HG03060 (cell line): ENCODE measurements around the gene CST6.

Source experiments
- ATAC-seq: cut with Tn5 transposase; IDR thresholded peaks from one replicate; pipeline ENCODE4 v1.9.1; 2021; ENCODE audit warnings: low read depth, moderate number of reproducible peaks; ENCODE audit not compliant: unreplicated experiment

The CST6 gene

DNA sequence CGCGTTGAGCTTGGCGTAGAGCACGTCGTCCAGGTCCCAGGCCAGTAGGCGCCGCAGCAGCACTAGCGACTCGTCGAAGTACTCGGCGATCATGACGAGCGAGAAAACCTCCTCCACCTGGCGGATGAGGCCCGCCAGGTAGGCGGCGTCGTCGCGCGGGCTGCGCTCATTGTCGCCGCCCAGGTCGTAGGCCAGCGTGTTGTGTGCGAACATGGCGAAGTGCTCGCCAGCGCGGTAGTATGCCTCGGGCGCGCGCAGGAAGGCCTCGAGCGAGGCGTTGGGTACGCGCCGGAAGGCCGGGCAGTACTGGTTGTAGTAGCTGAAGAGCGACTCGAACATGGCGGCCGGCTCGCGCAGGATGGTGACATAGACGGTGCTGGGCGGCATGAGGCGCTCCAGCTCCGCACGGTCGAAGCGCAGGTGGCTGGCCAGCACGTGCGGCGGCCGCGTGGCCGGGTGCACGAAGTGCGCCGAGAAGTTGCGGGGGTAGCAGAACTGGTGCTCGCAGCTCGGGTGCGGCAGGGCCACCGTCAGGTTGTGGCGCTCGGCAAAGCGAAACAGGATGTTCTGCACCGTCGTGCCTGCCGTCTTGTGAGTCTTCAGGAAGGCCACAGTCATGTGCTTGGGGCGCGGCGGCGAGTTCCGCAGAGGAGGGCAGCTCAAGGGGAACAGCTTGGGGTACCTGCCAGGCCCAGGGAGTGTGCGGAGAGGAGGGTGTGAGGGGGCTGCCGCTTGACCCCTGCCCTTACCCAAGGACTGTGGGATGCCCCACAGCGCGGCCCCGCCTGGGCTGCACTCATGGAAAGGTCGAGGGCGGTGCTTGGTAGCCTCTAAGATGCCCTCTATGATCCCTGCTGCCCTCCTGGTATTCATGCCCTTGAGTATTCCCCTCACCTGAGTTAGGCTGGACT, 31.4 kb downstream of the CST6 start:
- no peak for ATAC-seq

DNA sequence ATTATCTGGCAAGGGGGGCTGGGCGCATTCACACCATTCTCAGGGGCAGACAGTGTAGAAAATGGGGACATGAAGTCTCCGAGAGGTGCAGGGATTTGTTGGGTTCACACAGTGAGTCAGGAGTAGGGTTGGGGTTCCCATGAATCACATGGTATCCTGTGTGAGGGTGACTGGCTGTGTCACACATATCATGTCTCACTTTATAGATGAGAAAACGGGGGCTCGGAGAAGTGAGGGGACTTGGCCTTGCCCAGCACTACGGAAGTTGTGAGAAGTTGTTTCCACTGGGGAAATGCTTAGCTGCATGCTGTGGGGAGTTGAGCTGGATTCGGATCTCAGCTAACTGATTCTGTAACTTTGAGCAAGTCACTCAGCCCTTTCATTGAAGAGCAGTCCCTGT, 32.9 kb downstream of the CST6 start:
- ATAC-seq = no peak

DNA sequence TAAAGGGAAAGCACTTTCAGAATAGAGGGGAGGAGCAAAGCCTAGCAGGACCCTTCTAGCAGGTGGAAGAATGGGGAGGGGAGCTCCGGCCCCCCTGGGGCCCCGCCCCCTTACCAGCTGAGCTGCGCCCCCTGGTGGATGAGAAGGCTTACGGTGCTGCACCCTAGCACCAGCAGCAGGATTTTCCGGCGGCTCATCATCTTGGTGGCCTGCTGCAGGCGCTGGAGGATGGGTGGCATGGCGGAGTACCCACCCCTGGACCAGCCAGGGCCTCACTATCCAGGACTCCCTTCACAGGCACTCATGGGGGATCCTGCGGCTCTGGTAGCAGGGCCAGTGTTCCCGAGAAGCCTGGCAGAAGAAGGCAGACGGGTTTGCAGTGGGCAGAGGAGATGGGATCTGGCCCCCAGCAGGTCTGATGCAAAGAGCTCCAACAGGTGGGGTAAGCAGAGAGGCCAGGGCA, 33.4 kb downstream of the CST6 start:
- no peak for ATAC-seq

DNA sequence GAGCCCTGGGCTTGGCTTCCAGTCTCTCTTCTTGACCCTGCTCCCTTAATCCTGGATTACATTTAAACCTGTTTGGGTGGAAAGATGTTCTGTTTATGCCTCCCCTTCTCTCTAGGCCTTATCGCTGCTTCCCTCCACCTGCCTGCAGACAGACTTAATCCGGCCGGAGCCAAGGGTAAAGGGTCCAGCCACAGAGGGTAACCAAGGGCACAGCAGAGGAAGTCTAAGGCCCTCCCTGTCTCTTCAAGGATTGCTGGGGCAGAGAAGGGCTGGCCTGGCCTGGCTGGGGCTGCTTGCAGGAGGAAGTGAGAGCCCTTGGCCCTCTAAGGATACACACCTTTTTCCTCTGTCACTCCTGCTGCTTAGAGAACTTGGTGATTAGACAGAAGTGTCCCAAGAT, 35.1 kb downstream of the CST6 start:
- no peak for ATAC-seq

DNA sequence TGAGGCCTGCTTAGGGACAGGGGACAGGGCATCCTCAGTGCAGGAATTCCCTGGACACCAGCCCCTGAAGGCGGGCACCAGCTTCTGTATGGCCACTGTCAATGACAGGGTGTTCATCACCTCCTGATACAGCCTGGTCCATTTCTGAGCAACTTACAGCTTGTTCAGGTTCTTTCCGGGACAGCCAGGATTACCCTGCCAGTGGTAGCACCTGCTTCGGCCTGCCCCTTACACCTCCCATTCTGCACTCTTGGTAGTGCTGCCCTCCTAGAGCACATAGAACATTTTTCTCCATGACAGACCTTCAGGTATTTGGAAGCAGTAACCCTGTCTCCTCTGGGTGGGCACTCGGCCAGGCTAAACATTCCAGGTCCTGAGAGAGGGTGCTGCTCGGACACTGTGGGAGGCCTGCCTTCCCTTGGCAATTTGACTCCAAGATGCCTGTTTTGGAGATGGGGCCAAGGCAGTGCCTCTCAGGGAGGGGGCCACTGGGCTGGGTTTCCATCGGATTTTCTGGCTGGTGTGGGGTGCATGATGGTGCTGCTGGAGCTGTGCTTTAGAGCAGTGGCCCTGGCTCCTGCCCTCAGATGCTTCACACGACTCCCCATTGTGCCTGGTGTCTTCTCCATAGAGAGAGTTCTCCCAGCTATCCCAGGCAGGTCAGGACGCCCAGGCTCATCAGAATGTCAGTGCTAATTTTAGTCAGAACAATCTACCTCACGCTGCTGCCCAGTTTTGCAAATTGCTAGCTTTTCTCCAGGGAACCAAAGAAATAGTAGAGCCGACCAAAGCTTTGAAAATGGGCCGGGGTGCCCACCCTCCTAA, 35.9 kb downstream of the CST6 start:
- no peak for ATAC-seq

DNA sequence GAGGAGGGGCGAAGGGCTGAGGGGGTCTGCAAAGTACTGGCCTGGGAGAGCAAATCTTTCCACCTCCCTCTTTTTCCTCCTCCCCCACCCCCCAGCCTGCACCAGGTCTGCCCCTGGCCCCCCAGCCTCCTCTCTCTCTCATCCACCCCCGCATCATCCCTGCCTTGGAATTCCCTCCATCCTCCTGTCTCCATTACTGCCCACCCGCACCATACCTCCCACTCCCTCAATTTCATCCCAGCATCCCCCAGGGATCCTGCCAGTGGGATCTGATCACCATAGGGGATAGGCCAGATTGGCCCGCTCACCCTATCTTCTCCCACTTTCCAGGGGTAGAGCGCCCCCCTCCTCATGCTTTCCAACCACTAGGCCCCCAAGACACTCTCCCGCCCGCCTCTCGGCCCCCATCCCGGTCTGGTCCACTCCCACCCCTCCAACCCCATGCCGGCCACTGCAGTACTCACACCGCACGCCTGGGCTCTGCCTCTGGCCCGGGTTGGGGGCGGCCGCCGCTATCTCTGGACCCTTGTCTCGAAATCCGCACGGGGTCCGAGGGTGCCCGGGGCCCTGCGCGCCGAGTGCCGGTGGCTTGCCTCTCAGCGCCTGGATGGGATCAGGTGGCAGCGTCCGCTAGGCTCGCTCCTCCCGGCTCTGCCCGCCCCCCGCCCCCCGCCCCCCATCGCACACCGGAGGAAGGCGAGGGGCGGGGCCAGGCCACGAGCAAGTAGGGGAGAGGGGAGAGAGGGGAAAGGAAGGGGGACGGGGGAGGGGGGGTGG, 36.9 kb downstream of the CST6 start, which contains the start of gene GAL3ST3:
Gene GAL3ST3, minus strand, starts transcription at position 615 of the 777 bp plus-strand sequence. CDS start 3,746 bp downstream, outside the sequence.
- no peak for ATAC-seq

DNA sequence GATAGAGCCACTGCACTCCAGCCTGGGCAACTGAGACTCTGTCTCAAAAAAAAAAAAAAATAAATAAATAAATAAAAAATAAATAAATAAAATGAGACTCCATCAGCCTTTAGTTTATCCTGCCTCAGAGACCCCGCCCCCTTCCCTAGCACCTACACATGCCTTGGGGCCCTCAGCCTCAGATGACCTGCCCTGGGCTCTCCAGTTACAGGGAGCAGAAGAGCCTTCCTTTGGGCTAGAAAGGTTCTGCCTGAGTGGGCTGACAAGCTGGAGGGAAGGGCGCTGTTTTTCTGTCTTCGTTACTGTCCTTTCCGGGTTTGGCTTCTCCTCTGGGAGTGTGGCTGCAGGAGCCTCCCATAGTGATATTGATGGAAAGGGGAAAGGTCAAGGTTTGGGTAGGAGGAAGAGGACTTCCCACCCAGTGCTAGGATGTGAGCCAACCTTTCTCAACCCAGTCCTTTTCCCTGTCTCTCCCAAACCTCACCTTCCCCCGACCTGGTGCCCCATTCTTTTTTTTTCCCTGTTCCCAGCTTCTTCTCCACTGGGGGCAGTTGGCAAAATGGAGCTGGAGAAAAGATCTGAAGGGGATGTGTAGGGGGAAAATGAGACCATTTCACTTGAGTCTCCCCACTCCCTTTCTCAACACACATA, 38.9 kb downstream of the CST6 start:
- ATAC-seq = no peak

DNA sequence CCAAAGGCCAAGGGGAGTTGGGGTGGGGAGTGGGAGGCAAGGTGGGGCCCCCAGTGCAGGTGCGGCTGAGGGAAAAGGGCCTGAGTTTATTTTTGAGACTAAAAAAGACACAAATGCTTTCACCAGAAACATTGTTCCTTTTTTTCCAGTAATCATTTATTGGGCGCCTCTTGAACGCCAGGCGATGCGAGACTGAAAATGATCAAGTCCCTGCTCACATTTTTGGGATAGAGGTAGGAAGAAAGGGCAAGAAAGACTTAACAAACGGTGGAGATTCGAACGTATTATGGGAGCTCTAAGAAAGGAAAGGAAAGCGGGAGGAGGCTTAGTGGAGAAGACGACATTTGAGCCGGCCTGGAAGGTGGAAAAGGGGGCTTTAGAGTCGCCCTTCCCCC, 39.6 kb downstream of the CST6 start:
- no peak for ATAC-seq

DNA sequence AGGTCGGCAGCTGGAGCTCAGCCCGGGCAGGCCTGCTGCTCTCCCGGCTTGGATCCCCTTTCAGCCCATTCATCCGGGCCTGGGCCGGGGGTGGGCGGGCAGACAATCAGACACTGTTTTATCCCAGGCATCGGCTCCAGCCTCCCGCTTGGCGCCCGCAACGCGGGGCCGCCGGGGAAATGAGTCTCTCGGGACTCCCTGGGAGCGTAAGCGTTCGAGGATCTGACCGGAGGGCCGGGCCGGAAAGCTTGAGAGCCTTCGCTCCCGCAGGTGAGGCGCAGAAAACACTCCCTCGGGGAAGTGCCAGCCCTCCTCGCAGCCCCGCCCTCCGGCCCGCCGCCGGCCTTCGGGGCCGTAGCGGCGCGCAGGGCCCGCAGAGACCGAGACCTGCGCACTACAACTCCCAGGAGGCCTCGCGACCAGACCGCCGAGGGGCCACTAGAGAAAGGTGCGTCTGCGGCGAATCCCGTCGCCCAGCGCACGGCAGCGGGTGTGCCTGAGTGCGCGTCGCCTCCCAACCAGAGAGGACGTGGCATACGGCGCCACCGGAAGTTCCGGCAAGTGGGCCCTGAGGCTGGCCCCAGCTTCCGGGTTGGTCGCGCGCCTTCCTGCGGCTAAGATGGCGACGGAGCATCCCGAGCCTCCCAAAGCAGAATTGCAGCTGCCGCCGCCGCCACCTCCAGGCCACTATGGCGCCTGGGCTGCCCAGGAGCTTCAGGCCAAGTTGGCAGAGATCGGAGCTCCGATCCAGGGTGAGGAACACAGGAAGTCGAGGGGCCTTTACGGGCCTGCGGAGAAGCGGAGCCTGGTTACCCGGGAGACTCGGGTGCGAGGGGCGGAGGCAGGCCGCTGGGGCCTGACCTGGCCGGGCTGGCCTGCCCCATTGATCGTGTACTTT, 40.2 kb downstream of the CST6 start, which contains the start of gene SF3B2:
Gene SF3B2, plus strand, starts transcription at position 599 of the 898 bp plus-strand sequence. Its CDS starts 21 bp downstream, at position 620.
- peak; percentile 79 for ATAC-seq

DNA sequence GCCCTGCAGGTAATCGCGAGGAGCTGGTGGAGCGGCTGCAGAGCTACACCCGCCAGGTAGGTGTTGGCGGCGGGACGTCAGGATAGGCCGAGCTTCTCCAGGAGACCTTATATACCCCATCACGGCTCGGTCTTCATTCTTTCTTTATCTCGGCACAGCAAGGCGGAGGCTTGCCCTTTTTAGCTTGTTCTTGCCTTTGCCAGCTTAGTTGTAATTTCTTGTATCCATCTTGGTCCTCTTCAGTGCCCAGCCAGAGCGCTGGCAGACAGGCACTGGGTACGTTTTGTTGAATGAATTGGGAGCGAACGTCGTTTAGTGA, 40.8 kb downstream of the CST6 start:
- no peak for ATAC-seq

DNA sequence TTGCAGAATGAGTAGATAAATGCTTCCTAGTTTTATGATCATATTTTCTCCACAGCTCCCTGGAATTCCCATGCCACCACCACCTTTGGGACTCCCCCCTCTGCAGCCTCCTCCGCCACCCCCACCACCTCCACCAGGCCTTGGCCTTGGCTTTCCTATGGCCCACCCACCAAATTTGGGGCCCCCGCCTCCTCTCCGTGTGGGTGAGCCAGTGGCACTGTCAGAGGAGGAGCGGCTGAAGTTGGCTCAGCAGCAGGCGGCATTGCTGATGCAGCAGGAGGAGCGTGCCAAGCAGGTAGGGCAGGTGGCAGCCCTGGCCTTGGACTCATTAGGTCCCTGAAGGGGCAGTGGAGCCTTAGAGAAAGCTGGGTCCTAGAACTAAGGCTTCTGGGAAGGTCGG, 43.2 kb downstream of the CST6 start:
- no peak for ATAC-seq

DNA sequence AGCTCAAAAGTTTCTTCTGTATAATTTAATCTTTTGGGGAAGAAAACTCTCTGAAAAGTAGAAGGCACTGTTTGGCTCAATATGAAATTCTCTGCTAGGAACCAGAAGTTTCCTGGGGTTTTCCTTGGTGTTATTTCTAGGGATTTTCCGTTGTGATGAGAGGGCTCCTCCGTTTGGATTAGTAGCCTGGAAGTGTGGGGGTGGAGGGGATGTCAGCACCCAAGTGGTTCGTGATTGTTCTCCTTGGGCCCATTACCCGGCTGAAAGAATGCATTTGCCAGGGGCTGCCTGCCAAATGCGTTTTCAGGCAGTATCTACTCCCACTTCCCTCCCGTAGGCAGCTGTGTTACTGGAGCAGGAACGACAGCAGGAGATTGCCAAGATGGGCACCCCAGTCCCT, 44.7 kb downstream of the CST6 start:
- ATAC-seq = no peak

DNA sequence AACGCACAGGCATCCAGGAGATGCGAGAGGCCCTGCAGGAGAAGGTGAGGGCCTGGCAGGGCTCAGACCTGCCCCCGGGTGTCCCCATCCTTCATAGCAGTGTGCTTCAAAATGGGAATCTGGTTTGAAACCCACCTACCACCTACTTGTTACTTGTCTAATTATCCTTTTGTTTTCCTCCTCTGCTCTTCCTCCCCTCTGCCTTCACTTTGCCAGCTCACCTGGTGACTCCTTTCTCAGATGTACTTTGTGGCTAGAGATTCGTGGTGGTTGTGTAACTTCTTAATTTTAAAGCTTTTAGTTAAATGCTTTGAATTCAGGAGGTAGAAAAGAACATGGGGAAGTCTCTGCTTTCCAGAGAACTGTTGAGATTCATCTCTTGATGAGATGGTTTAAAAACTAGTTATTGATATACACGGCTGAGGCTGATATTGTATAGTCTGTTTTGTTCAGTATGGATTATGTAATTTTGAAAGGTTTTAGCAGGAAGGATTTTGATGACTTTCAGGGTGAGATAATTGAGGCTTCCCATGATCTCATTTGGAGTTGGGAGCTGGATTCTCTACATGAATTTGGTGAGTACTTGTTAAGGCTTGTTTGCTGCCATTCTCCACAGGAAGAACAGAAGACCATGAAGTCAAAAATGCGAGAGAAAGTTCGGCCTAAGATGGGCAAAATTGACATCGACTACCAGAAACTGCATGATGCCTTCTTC, 48.3 kb downstream of the CST6 start:
- no peak for ATAC-seq

DNA sequence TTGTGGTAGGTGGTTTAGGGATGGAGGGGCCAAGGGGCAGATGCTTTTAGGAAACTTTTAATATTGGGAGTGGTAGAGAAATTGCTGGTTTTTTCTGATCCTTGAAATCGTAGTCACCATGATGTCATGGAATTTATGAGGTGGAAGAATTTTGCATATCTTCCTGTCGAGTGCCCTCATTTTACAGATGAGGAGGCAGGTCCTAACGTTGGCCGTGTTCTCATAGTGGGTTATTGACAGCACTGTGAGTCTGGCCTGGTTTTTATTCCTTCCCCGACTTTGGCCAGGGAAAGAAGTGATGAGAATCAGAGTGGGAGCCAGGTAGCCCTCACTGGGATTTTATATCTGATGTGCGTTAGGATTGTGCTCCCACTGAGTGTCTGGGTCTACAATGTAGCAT, 49.5 kb downstream of the CST6 start:
- no peak for ATAC-seq

DNA sequence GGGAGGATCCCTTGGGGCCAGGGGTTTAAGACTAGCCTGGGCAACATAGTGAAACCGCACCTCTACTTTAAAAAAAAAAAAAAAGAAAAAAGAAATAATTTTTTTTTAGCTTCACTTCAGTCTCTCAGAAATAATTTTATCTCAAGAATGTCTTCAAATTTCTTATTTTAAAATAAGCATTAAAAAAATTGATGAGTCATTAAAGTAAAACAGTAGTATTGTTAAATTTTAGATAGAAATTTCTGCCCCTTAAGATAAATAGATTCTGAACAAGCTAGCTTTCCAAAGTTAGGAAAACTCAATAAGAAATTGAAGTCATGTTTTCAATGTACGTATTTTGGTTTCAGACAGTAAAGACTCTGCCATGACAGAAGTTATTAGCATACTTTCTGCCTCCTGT, 50.6 kb downstream of the CST6 start:
- ATAC-seq = no peak
